22Rv1 (cell line): ENCODE results near the gene DYNLL2.

Experiments used
- H3K27ac ChIP-seq: fragments of 450-650 bp; 2 replicates; pipeline ENCODE4 v1.5.1; 2017
- ZFX ChIP-seq: fragments of 450-650 bp; IDR thresholded peaks from 2 replicates; pipeline ENCODE4 v1.6.1; 2017; ENCODE audit warnings: antibody characterized with exemption, borderline replicate concordance
- TF ChIP-seq, protein P1 (sequence below): fragments of 450-650 bp; IDR thresholded peaks from 2 replicates; pipeline ENCODE4 v1.5.1; 2017; ENCODE audit warnings: mild to moderate bottlenecking

Gene DYNLL2

DNA sequence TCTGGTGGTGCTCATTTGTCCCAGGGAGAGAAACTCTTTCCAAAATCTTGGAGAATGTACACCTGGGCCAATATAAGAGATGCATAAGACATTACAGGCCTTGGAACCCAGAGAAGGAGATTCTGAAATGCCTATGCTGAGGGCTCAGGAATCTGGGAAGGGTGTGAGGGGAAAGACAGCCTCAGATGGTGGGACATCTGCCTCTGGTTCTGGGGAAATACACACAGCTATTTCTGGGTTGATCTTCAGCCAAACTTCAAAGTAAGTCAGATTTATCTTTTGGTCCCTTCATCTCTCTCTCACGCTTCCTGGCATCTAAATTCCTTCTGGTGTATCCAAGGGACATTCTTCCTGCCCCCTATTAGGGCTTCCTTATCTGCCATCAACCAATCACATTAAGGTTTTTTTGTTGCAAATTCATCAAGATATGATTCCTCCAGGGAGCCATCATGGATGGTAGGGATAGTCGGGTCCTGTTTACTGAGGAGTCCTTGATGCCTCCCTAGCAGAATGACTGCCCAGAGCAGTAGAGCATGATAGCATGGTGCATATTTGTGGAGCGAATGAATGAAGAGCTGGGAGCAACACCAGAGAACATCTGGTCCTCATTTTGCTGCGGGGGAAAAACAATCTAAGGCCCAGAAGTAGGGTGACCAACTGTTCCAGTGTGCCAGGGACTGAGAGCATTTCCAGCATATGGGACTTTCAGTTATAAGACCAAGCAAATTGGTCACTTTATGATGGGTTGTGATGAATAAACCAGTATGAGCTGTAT, 35.7 kb upstream of the DYNLL2 start:
- TF ChIP-seq, protein P1, sequence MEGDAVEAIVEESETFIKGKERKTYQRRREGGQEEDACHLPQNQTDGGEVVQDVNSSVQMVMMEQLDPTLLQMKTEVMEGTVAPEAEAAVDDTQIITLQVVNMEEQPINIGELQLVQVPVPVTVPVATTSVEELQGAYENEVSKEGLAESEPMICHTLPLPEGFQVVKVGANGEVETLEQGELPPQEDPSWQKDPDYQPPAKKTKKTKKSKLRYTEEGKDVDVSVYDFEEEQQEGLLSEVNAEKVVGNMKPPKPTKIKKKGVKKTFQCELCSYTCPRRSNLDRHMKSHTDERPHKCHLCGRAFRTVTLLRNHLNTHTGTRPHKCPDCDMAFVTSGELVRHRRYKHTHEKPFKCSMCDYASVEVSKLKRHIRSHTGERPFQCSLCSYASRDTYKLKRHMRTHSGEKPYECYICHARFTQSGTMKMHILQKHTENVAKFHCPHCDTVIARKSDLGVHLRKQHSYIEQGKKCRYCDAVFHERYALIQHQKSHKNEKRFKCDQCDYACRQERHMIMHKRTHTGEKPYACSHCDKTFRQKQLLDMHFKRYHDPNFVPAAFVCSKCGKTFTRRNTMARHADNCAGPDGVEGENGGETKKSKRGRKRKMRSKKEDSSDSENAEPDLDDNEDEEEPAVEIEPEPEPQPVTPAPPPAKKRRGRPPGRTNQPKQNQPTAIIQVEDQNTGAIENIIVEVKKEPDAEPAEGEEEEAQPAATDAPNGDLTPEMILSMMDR, result no peak
- no peak for TF ChIP-seq ZFX

DNA sequence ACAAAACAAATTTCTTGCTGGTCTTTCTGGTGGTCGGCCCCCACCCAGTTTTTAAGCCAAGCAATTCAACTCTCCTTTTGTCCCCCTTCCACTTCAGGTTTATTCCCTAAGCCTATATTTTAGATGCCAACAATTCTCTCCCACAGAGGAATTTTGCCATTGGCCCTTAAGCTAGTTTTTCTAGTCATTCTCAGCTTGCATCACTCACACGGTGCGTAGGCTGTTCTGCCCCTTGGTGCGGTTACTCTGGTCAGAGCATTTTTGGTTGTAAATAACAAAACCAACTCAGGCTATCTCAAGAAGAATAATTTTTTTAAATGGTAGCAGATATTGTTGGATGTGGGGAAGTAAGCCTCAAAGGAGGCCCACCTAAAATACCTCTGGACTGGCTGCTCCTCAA, 33.7 kb upstream of the DYNLL2 start:
- TF ChIP-seq, protein P1, result no peak
- TF ChIP-seq ZFX, result no peak

More for the DNA sequence above, 35.7 kb upstream of the DYNLL2 start:
- no peak overlapping the region for H3K27ac ChIP-seq

DNA sequence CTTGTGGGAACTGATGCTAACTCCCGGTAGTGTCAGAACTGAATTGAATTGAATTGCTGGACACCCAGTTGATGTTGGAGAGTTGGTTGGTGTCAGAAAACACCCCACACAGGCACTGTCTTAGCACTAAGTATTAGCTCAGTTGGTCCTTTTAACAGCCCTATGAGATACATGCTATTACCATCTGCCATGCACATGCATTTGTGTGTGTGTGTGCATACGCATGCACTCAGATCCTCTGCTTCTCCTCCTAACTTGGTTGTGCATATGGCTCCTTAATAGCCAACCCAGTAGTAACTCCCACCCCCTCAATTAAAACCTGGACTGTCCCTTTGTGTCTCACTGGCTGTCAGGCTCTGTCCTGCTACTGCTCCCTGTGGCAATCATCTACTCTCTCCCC, 32.3 kb upstream of the DYNLL2 start:
- no peak for TF ChIP-seq ZFX
- TF ChIP-seq, protein P1, result no peak
- no peak overlapping the region for H3K27ac ChIP-seq

More for the DNA sequence above, 33.7 kb upstream of the DYNLL2 start:
- H3K27ac ChIP-seq, result no peak overlapping the region

DNA sequence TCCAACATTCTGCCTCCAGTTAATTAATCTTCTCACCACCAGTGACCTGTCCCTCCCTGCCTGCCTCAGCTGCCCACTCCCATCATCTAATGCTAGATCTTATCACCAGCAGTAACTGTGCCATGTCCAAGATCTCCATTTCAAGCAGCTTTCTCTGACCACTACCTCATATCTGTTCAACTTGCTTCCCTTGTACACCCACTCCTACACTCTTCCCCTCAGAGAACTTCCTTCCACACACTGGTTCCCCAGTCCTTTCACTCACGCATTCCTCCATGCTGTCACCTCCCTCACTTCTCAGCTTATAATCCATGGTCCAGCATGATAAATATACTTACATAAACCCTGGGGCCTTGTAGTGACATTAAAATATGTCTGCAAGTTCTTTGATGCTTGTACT, 31.8 kb upstream of the DYNLL2 start:
- TF ChIP-seq ZFX, result no peak
- TF ChIP-seq, protein P1, result no peak
- H3K27ac ChIP-seq, result no peak overlapping the region

DNA sequence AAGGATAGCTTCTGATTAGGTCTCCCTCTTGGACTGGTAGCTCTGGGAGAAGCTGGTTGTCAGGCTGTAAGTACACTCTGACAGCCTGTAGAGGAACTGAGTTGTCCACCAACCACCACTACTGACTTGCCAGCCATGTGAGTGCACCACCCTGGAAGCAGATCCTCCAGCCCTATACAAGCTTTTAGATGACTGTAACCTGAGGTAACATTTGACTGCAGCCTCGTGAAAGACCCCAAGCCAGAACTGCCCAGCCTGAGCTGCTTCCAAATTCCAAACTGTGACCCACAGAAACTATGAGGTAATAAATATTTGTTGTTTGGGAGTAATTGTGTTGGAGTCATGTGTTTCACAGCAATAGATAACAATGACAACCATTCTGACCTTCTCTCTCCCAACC, 30.8 kb upstream of the DYNLL2 start:
- H3K27ac ChIP-seq, result no peak overlapping the region
- TF ChIP-seq ZFX, result no peak
- TF ChIP-seq, protein P1, result no peak

DNA sequence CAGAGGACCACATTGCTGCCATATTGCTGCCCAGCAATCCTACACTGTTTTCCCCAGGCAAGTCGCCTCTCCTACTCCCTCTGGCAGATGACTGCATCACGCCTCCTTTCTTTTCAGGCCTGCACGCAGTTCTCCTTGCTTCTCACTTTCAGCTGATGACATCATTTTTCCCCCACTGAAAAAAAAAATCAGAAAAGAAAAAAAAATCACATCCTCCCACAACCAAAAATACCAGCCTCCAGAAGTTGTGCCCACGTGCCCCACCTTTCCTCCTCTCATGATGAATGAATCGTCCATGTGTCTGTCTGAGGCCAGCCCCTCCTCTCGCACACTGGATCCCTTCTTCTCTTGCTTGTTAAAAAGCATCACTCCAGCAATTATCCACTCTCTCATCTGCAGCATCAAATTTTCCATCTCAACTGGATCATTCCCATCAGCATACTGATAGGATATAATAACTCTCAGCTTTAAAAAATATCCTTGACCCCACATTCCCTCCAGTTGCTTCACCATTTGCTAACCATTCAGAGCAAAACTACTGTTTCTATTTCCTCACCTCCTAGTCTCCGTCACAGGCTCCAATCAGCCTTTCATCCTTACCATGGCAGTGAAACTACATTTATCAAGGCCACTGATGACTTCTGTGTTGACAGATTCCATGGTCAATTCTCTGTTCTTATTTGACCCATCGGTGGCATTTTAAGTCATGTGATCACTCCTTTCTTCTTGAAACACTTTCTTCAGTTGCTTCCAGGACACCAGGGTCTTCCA, 30.1 kb upstream of the DYNLL2 start:
- TF ChIP-seq, protein P1, result no peak
- no peak for TF ChIP-seq ZFX
- H3K27ac ChIP-seq, result no peak overlapping the region

DNA sequence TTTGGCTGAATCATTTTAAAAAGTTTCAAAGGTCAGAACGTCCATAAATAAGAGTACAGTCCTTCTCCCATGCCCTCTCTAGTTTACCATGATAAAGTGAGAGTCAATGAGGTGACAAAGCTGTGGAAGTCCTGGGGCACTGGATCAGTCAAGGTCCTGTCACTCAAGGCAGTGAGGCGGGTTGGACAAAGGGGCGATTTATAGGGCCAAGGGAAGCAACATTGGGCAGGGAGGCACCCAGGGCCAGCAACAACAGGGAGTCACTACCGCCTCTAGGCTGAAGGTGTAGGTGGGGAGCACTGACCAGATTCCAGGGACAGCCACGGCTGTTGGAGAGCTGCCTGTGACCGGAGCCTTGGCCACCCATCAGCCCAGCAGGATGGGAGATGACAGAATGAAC, 28.6 kb upstream of the DYNLL2 start:
- no peak overlapping the region for H3K27ac ChIP-seq
- TF ChIP-seq ZFX, result no peak
- TF ChIP-seq, protein P1, result no peak
